Cardiac fibroblast (primary cell): Measurements from ENCODE around the gene CDH13.

ENCODE experiments used
- DNase-seq, 2 donors: peaks; one replicate each; pipeline versions ENCODE4 v3.0.0 to v3.0.0-alpha.2; 2010; ENCODE audit warnings: low read depth in 2 of 2
- H3K4me3 ChIP-seq, 2 donors: replicated peaks in 1 of 2; 1 replicate in 1 of 2; 2 replicates in 1 of 2; pipeline ENCODE4 v1.5.1; 2011; ENCODE audit warnings: low read depth in 2 of 2, low read length in 2 of 2, mild to moderate bottlenecking in 2 of 2, moderate library complexity in 1 of 2
- TF ChIP-seq, protein P1 (sequence below): IDR thresholded peaks from one replicate; pipeline ENCODE4 v1.5.1; 2011; ENCODE audit warnings: low read depth, mild to moderate bottlenecking, low read length, inconsistent platforms

Gene CDH13

DNA sequence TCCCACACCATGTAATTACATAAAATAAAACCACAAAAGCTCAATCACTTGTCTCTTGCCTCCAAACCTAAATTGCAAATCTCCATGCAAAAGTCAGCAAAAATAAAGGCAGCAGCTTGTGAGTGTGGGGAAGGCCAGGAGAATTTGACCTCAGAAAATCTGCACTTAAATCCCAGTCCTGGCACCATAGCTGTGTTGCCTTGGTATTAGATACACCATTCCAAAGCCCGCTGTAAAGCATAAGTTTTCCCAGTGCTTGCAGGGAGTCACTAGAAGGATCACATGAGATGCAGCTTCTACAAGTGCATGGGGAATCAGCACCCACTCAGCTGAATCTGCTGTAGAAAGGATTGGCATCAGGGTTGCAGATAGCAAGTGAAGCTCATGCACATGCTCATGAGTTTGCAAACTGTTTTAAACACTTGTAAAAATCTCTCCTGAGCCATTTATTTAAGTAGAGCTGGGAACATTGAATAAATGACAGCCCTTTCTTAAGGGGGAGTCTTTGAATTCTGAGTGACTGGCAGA is 686.0 kb downstream of the CDH13 start:
- no peak overlapping the region for H3K4me3 ChIP-seq
- DNase-seq = no peak
- TF ChIP-seq, protein P1, sequence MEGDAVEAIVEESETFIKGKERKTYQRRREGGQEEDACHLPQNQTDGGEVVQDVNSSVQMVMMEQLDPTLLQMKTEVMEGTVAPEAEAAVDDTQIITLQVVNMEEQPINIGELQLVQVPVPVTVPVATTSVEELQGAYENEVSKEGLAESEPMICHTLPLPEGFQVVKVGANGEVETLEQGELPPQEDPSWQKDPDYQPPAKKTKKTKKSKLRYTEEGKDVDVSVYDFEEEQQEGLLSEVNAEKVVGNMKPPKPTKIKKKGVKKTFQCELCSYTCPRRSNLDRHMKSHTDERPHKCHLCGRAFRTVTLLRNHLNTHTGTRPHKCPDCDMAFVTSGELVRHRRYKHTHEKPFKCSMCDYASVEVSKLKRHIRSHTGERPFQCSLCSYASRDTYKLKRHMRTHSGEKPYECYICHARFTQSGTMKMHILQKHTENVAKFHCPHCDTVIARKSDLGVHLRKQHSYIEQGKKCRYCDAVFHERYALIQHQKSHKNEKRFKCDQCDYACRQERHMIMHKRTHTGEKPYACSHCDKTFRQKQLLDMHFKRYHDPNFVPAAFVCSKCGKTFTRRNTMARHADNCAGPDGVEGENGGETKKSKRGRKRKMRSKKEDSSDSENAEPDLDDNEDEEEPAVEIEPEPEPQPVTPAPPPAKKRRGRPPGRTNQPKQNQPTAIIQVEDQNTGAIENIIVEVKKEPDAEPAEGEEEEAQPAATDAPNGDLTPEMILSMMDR = no peak

DNA sequence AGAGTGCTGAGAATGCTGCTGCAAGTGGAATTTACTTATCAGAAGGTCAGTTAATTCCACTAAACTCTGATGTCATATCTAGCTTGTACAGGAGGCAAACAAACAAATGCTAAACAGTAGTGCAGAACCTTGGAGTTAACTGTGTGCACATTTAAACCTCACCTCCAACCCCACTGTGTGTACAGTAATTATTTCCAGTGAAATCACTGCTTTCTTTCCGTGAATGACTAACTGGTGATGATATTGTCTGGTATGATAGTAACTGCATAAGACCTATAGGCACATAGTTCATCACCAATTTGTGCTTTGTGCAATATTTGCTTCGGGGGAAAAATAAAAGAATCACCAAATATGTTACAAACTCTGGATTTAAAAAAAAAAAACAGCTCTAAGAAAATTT is 688.5 kb downstream of the CDH13 start:
- no peak overlapping the region for H3K4me3 ChIP-seq
- DNase-seq = peak in 1 of 2 donors; percentile 64
- TF ChIP-seq, protein P1 = no peak

DNA sequence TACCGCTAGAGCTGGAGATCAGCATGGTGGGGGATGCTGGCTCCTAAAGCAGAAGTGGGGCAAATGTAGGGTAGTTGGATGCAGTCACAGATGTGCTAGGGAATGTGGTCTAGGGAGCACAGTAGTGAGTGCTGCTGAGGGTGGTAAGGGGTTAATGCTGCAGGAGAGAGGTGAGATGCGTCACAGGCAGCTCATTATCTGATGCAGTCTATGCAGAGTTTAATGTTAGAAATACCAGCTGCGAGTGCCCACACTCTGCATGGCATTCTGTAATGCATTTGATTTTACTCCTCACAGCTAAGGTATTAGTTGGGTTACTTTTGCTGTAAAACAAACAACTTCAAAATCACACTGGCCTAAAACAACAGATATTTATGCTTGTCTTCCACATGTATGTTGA is 689.7 kb downstream of the CDH13 start:
- DNase-seq = no peak
- no peak overlapping the region for H3K4me3 ChIP-seq
- TF ChIP-seq, protein P1 = no peak

DNA sequence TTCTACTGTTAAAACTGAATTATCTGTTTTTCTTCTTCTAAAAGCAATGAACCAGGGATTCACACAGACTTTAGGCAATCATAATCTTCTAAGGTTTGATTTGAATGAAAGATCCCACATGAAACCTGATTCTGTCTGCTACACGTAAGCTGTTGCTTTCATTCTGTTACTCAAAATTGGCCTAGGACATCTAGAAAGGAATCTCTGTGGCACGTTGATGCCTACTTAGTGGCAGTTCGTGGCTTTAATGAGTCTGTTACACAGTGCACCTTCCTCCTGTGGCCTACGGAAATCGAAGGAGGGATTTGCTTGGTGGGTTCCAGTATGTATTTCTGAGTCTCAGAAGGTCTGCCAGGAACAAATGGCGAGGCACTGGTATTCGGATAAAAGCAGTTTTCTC is 691.6 kb downstream of the CDH13 start:
- no peak for DNase-seq
- no peak overlapping the region for H3K4me3 ChIP-seq
- TF ChIP-seq, protein P1 = no peak

DNA sequence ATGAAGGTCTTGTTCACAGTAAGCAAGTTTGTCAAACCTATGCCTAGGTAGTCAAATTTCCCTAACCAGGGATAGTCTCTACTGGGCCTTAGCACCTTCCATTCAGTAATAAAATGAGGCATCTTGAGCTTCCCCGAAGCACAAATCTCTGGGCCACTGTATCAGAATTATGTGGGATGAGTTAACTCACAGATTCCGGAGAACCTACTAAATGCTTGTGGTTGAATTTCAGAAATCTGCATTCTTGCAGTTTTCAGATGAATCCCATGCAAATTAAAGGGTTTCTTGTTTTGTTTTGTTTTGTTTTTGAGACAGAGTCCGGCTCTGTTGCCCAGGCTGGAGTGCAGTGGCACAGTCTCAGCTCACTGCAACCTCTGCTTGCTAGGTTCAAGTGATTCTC is 702.2 kb downstream of the CDH13 start:
- TF ChIP-seq, protein P1 = no peak
- DNase-seq = peak in 1 of 2 donors; percentile 15
- H3K4me3 ChIP-seq = no peak overlapping the region

DNA sequence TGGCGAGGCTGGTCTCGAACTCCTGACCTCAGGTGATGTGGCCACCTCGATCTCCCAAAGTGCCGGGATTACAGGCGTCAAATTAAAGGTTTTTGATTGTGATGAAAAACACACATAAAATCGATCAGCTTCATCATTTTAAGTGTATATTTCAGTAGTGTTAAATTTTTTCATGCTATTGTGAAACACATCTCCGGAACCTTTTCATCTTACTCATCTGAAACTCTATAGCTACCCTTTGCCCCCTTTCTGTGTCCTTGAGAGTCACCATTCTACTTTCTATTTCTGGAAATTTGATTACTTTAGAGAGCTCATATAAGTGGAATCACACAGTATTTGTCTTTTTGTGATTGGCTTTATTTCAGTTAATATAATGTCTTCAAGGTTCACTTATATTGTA is 702.7 kb downstream of the CDH13 start:
- H3K4me3 ChIP-seq = no peak overlapping the region
- DNase-seq = peak in 1 of 2 donors; percentile 32
- TF ChIP-seq, protein P1 = no peak

DNA sequence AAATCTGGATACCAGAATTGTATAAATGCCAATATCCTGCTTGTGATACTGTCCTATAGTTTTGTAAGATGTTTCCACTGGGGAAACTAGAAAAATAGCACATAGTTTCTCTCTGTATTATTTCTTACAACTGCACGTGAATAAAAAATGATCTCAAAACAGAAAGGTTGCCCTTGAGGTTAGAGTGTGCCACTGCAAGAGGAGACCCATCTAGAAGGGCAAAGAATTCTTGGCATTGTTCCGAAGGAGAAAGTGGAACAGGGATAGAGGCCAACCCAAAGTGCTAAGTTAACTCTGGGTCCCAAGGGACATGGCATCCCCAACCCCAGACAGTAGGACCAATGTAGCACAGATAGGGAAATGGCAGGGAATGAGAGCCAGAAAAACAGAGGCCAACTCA is 703.5 kb downstream of the CDH13 start:
- TF ChIP-seq, protein P1 = no peak

More for the DNA sequence above, 703.5 kb downstream of the CDH13 start:
- no peak for DNase-seq
- no peak overlapping the region for H3K4me3 ChIP-seq
